ENCODE measurements around the gene ZBTB5.

ZBTB5 gene

GRCh38 chr9:37446401-37446800 is 18.8 kb downstream of the ZBTB5 start:
- no peak for TF ChIP-seq CTCF (IDR thresholded peaks at IDR 0.05; ENCODE audit: low read depth, low read length)
- Histone ChIP-seq H3K27me3 (ENCODE audit: insufficient read depth, low read depth, severe bottlenecking) (no peaks in the 10 kb centered on the region), H3K27ac (no peak overlapping the region), H3K36me3 (peaks cover 46% of the 10 kb centered on the region), H3K9me3 (ENCODE audit: severe bottlenecking) (no peaks in the 10 kb centered on the region), H3K4me3 (ENCODE audit: low read depth, low read length) (no peak overlapping the region)
- peak; percentile 38 for DNase-seq

GRCh38 chr9:37445832-37446231 is 19.4 kb downstream of the ZBTB5 start:
- H3K27ac ChIP-seq, result no peak overlapping the region
- peaks cover 49% of the 10 kb centered on the region for H3K36me3 ChIP-seq
- H3K27me3 ChIP-seq (ENCODE audit: insufficient read depth, low read depth, severe bottlenecking), result no peaks in the 10 kb centered on the region
- DNase-seq, result no peak
- TF ChIP-seq CTCF (IDR thresholded peaks at IDR 0.05; ENCODE audit: low read depth, low read length), result no peak
- no peak overlapping the region for H3K4me3 ChIP-seq (ENCODE audit: low read depth, low read length)
- H3K9me3 ChIP-seq (ENCODE audit: severe bottlenecking), result no peaks in the 10 kb centered on the region

- no peaks in the 10 kb centered on the region for H3K9me3 ChIP-seq (ENCODE audit: severe bottlenecking)
- no peak overlapping the region for H3K27ac ChIP-seq
- no peak overlapping the region for H3K4me3 ChIP-seq (ENCODE audit: low read depth, low read length)
- no peaks in the 10 kb centered on the region for H3K27me3 ChIP-seq (ENCODE audit: insufficient read depth, low read depth, severe bottlenecking)
- DNase-seq, result no peak
- peaks cover 53% of the 10 kb centered on the region for H3K36me3 ChIP-seq
- TF ChIP-seq CTCF (IDR thresholded peaks at IDR 0.05; ENCODE audit: low read depth, low read length), result no peak
These were observed 20.4 kb downstream of the ZBTB5 start for GRCh38 chr9:37444890-37445289.

- Histone ChIP-seq H3K27me3 (ENCODE audit: insufficient read depth, low read depth, severe bottlenecking) (no peaks in the 10 kb centered on the region), H3K4me3 (ENCODE audit: low read depth, low read length) (no peak overlapping the region), H3K27ac (no peak overlapping the region), H3K9me3 (ENCODE audit: severe bottlenecking) (no peaks in the 10 kb centered on the region), H3K36me3 (peaks cover 55% of the 10 kb centered on the region)
- TF ChIP-seq CTCF (IDR thresholded peaks at IDR 0.05; ENCODE audit: low read depth, low read length), result no peak
- DNase-seq, result no peak
These were observed 21.7 kb downstream of the ZBTB5 start for GRCh38 chr9:37443566-37443965.

GRCh38 chr9:37442556-37442955 is 22.7 kb downstream of the ZBTB5 start:
- H3K4me3 ChIP-seq (ENCODE audit: low read depth, low read length), result no peak overlapping the region
- H3K9me3 ChIP-seq (ENCODE audit: severe bottlenecking), result no peaks in the 10 kb centered on the region
- H3K27me3 ChIP-seq (ENCODE audit: insufficient read depth, low read depth, severe bottlenecking), result no peaks in the 10 kb centered on the region
- no peak for DNase-seq
- H3K36me3 ChIP-seq, result peaks cover 65% of the 10 kb centered on the region
- no peak overlapping the region for H3K27ac ChIP-seq
- TF ChIP-seq CTCF (IDR thresholded peaks at IDR 0.05; ENCODE audit: low read depth, low read length), result no peak

- Histone ChIP-seq H3K36me3 (peaks cover 72% of the 10 kb centered on the region), H3K4me3 (ENCODE audit: low read depth, low read length) (no peak overlapping the region), H3K9me3 (ENCODE audit: severe bottlenecking) (no peaks in the 10 kb centered on the region), H3K27ac (no peak overlapping the region), H3K27me3 (ENCODE audit: insufficient read depth, low read depth, severe bottlenecking) (no peaks in the 10 kb centered on the region)
- DNase-seq, result no peak
- no peak for TF ChIP-seq CTCF (IDR thresholded peaks at IDR 0.05; ENCODE audit: low read depth, low read length)
These were observed 23.4 kb downstream of the ZBTB5 start for GRCh38 chr9:37441776-37442370.
